DMS 273 treated with DMSO at 0.1 percent for 48 hours (cell line): ENCODE data around the gene ASTN2.
"Not testable (repeated sequence)": the region's sequence is repeated elsewhere in the genome, so short reads cannot be mapped to it uniquely, and the experiment has no call there.

Experiments used
- DNase-seq: peaks from one replicate; lab custom pipeline; 2025; lab: John Stamatoyannopoulos, UW

ASTN2 gene

DNA sequence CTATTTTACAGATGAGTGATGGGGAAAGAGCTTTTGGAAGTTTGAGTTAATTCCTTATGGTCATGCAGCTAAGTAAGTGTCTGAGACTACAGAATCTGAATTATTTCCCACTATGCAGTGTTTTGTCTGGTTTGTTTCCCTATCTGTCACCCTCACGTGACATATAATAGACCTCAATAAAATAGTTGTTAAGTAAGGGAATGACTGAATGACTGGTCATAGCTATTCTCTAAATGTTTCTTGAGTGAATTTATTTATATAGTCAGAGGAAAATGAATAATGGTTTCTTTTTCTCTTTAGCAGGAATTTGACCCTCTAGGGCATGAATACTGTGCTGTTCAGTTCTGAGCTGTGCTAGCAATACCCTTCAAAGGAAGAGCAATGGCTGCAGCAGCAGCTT is 717.5 kb downstream of the ASTN2 start:
- DNase-seq, result no peak

DNA sequence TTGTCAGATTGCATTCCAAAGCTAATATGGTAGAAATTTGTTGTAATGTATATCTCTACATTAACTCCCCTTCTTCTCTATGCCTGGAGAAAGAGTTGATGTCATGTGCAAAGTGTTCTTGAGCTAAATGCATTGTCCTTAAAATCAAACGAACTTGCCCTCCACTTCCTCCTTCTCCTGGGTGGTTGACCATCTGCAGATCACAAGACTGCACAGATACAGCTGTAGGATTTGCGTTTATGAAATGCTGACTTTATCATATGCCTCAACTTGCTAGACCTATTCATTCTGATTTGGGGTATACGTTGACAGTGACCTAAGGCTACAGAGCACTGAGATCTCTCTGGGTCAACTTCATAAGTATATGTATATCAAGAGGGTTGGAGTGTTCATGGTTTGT is 719.4 kb downstream of the ASTN2 start:
- no peak for DNase-seq

GRCh38 chr9:116694785-116695291 is 720.0 kb downstream of the ASTN2 start:
- DNase-seq, result no peak

- DNase-seq, result no peak
Measured at GRCh38 chr9:116693233-116693731, 721.6 kb downstream of the ASTN2 start.

DNA sequence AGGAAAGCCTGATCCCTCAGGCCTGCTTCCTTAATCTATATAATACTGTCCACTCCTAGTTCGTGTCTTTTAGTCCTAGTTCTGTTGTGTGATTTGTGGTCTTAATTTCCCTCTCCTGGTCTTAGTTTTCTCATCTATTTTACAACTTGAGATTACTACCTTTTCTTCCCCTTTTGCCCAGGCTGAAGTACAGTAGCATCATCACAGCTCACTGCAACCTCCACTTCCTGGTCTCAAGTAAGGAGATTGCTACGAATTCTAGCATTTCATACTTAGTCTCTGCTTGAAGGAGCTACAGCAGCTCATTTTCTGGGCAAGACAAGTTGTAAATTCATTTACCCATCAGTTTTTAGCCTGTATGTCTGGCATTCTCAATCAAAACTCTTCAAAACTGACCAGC is 722.2 kb downstream of the ASTN2 start:
- no peak for DNase-seq

GRCh38 chr9:116691607-116692006 is 723.2 kb downstream of the ASTN2 start:
- DNase-seq, result no peak

GRCh38 chr9:116690805-116691204 is 724.1 kb downstream of the ASTN2 start:
- DNase-seq, result not testable (repeated sequence)

DNA sequence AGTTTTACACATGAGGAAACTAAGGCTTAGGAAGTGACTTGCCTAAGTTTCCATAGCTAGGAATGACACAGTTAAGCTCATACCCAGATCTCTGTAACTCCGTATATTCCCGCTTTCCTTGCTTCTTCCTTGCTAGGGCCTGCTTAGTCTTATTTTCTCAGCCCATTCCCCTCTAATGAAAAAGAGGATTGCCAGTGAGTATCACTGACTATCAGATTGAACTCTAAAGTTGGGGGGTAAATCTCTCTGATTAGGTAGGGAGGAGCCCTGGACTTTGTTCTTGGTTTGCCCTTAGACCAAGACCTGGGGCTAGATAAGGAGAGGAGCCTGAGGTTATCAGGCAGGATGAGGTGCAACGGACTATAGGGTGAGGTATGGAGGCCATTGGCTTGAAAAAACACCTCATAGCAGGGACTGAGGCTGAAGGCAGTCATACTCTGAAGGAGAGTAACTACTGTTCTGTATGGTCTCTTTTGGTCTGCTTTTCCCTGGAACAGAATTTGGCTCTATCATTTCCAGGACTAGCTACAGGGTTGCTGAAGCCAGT is 725.3 kb downstream of the ASTN2 start:
- DNase-seq, result no peak

DNA sequence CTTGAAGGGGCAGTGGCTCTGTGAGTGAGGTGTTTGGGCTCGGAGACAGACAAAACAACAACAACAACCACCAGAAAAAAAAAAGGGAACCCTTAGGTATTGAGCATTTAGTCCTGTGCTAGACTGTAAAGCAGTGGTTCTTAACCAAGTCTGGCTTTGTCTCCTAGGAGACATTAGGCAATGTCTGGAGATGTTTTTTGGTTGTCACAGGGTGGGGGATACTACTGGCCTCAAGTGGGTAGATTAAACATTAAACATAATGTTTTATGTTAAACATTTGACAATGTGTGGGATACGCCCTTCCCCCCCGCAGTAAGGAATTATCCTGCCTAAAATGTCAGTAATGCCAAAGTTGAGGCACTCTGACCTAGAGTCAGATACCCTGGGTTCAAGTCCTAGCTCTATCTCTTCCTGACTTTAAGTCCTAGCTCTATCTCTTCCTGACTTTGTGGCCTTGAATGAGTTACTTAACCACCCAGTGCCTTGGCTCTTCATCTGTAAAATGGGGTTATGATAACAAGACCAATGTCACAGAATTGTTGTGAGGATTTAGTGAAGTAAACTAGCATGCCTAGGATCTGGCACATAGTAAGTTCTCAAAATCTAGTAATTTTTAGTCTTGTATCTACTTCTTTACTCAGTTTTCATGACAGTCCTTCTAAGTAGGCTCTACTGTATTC is 725.9 kb downstream of the ASTN2 start:
- DNase-seq, result no peak

- DNase-seq, result no peak
Measured at GRCh38 chr9:116687754-116688135, 727.1 kb downstream of the ASTN2 start.

- DNase-seq, result peak; percentile 27
Measured at GRCh38 chr9:116687074-116687753, 727.6 kb downstream of the ASTN2 start, which contains the start of gene TRIM32. Gene TRIM32, plus strand, starts transcription at chr9:116687305. Its CDS starts 10,438 bp downstream, at chr9:116697743.

DNA sequence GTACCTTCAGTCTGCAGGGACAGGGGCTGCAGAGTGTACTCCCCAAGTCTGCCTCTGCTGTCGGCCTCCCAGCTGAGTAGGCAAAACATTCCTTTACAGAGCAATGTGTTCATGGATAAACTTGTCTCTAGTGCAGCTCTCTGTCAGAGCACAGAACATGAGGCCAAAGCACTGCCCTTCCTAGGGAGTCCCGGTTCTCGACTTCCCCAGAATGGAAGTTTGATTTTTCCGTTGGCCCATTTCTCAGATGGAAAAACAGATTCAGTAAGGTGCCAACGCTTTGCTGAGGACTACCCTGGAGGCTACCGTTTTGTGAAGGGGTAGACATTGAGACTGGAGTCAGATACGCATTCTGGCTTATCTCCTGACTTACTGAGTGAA is 728.2 kb downstream of the ASTN2 start:
- no peak for DNase-seq

- no peak for DNase-seq
Measured at GRCh38 chr9:116686135-116686534, 728.7 kb downstream of the ASTN2 start.

GRCh38 chr9:116685166-116685565 is 729.7 kb downstream of the ASTN2 start:
- no peak for DNase-seq

DNA sequence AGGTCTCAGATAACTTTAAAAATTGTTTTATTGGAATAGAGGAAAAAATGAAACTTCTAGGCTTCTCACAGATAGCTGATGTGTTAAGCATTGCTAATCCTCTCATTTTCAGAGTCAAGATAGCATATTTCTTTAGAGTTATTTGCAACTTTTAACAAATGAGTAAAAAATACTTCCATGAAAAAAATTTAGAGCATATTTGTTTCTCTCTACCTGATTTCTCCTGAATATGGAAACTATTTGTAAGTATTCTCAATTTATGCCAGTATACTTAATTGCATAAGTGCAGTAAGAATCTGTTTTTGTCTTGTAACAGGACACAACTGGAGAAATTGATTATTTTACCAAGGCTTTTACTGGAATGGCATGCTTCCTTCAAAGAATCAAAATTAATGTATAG is 731.3 kb downstream of the ASTN2 start:
- DNase-seq, result no peak

DNA sequence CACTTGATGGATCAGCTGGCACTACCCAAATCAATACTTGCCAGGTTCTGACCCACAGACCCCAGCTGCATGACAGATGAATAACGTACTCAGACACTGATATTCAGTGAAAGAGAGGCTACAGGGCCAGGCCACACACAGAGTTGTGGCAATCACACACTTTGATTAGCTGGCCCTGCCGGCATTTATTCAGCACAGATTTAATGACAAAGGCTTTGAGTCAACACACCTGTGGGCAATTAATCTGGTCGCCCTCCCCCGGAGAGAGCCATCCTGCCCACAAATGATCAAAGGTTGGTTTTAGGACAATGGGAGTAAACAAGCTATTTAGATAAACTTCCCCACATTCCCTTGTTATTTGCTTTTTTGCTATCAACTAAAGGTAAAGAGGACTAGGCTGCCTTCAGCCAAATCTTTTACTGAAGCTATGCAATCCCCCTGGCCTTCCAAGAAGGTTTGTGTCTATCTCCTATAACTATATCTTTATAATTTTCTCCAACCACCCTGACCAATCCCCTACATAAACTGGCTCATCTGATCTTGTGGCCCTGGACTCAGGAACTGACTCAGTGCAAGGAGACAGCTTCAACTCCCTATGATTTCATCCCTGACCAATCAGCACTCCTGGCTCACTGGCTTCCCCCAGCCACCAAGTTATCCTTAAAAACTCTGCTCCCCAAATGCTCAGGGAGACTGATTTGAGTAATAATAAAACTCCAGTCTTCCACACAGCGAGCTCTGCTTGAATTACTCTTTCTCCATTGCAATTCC is 740.5 kb downstream of the ASTN2 start:
- DNase-seq, result no peak

DNA sequence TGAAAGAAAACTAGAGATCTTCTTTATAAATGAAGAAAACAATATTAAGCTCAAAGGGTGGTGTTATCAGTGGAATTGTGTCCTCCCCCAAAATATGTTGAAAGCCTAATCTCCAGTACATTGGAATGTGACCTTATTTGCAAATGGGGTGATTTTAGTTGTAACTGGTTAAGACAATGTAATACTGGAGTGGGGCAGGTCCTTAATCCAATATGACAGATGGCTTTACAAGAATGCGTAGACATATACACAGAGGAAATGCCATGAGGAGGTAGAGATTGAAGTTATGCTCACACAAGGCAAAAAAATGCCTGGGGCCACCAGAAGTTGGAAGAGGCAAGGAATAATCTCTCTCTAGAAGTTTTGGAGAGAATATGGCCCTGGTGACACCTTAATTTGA is 741.5 kb downstream of the ASTN2 start:
- DNase-seq, result no peak

DNA sequence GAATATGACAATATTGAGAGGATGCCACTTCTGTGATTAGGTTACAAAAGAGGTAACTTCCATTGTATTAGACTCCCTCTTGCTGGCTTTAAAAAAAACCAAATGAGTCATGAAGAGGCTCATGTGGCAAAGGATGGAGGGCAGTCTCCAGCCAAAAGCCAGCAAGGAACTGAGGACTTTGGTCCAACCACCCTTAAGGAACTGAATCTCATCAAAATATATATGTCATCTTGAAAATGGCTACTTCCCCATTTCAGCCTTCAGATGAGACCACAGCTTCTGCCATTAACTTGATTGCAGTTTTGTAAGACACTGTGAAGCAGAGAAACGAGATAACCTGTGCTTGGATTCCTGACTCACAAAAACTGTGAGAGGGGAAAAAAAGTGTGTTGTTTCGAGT is 743.3 kb downstream of the ASTN2 start:
- no peak for DNase-seq

- DNase-seq, result no peak
Measured at GRCh38 chr9:116668970-116669695, 745.7 kb downstream of the ASTN2 start.

GRCh38 chr9:116663581-116663980 is 751.3 kb downstream of the ASTN2 start:
- DNase-seq, result no peak

DNA sequence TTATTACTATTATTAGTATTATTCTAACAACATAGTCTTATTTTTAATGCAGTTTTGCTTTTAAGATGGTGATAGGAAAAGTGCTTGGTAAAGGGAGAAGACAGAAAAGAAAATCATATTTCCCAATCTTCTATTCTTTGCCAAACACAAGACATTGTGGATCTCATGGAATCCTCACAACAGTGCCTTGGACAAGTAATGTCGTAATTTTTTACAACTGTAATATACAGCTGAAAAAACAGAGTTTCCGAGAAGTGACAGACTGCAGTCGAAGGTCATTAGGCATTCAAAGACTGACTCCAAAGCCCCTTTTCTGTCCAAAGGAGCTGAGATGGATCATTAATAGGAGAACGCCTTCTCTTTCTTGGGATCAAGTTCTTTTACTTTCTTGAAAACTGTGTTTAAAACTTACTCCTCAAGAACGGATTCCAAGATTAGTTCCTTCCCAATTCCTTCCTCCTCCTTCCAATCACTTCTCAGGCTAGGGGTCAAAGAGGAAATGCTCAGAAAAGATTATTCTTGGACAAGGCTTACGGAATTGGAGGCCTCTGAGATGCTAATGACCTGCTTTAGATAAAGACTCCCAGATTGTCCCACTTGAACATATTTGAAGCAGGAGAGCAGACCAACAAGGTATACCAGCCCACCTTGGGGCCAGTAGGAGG is 752.1 kb downstream of the ASTN2 start:
- DNase-seq, result no peak
